ENCODE data around the gene PLEKHG3.

DNA sequence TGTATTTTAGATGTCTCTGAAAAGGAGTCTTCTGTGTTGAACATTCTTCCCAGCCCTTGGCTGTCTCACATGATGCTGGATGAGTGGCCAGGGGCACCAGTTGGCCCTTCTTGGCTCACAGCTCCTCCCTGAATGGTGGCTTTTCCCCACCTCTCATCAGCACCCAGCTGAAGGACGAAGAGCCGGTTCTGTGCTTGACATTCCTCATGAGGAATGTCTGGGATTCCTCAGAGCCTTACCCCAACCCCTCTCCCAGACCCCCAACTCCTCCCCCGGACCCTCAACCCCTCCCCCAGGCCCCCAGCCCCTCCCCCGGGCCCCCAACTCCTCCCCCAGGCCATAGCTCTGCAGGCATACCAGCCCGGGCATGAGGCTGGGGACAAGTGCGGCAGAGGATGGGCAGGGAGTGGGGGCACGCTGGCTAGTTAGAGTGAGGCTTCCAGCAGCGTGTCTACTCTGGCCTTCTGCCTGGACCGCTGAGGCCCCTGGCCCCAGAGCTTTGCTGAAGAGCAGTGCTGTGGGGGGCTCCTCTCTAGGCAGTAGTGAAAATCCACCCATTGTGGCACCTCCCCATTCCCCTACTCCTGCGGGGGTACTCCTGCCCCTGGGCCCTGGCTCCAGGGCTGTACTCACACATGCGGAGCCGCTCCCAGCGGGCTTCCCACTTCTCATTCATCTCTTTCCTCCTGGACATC lies 64.3 kb downstream of the PLEKHG3 start:
- TF ChIP-seq, protein P1, sequence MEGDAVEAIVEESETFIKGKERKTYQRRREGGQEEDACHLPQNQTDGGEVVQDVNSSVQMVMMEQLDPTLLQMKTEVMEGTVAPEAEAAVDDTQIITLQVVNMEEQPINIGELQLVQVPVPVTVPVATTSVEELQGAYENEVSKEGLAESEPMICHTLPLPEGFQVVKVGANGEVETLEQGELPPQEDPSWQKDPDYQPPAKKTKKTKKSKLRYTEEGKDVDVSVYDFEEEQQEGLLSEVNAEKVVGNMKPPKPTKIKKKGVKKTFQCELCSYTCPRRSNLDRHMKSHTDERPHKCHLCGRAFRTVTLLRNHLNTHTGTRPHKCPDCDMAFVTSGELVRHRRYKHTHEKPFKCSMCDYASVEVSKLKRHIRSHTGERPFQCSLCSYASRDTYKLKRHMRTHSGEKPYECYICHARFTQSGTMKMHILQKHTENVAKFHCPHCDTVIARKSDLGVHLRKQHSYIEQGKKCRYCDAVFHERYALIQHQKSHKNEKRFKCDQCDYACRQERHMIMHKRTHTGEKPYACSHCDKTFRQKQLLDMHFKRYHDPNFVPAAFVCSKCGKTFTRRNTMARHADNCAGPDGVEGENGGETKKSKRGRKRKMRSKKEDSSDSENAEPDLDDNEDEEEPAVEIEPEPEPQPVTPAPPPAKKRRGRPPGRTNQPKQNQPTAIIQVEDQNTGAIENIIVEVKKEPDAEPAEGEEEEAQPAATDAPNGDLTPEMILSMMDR (conservative IDR thresholded peaks at IDR 0.05 in 1 of 2, IDR thresholded peaks at IDR 0.05 in 1 of 2; ENCODE audit: extremely low read depth in 1 of 2, insufficient read depth in 1 of 2, low read depth in 1 of 2, low read length in 2 of 2), result no peak
- TF ChIP-seq EZH2 (IDR thresholded peaks at IDR 0.05; ENCODE audit: borderline replicate concordance, low read length), result no peak
